ENCODE data around the gene OPTN. TPM values are rescaled to one million over a fixed set of nuclear protein-coding genes. Genes with fewer than 3 reads are reported as not detected.

OPTN gene
- total and polyA plus RNA-seq, 5 experiments from 2014 or later: 25.8 to 52.1 (median 35.1) TPM

DNA sequence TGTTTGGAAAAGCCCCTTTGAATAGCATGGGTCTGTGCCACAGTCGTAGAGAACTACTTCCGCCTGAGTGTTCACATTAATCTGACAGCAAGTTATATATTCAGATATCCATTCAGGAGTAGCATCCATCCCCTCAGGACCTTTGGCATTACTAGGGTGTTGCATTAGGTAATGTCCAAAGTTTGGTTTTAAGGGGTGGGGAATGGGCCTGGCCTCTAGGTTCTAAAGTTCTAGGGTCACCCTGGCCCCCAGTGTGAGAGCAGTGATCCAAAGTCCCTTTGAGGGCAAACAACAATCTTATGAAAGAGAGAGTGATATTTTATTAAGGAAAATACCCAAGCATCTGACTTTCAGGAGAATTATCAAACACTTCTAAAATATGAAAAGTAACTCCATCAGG lies 73.7 kb downstream of the OPTN start:
- Mint-ChIP-seq H3K36me3 (no peaks in the 10 kb centered on the region), H3K4me1 (no peaks in the 10 kb centered on the region), H3K9me3 (no peaks in the 10 kb centered on the region), H3K27ac (no peak overlapping the region), H3K27me3 (no peaks in the 10 kb centered on the region), H3K4me3 (no peak overlapping the region)
- POLR2A ChIA-PET: no interaction called here
- DNase-seq: no peak
- ATAC-seq: no peak

DNA sequence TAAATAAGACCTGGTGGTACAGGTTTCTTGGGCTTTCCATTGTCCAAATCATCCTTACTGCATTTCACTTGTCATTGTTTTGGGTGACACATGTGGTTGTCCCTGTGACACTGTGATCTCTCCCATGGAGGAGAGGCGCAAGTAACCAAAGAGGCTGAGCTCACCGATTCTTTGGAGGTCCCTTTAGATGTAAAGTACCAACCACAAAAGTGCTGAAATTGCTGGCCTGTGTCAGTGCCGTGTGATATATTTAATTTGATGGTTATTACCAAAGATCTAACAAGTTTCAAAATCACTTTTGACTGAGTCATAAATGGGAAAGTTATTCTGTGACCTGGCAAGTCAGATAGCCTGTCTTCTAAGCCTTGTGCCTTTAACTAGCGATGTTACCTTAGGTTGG lies 80.8 kb downstream of the OPTN start:
- ATAC-seq (no peak), DNase-seq (no peak)
- POLR2A ChIA-PET: no interaction called here
- Mint-ChIP-seq H3K27ac (no peak overlapping the region), H3K27me3 (no peaks in the 10 kb centered on the region), H3K4me3 (no peak overlapping the region), H3K4me1 (no peaks in the 10 kb centered on the region), H3K9me3 (no peaks in the 10 kb centered on the region), H3K36me3 (no peaks in the 10 kb centered on the region)

DNA sequence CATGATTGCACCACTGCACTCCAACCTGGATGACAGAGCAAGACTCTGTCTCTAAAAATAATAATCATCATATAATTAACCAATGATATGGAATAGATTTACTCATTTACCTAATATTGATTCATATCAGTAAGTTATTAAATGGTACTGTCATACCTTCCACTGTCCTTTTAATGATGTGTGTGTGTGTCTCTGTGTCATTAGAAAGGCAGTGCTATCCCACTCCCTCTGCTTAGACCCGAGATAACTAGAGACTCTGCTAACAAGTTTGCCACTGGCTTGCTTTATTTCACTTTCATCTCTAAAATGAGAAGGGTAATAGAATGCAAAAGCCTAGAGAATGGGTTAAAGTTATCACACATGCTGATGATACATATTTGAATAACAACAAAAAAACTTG lies 82.5 kb downstream of the OPTN start:
- Mint-ChIP-seq H3K4me3 (no peak overlapping the region), H3K9me3 (peaks cover 0 to 5% (median 0%) of the 10 kb centered on the region in 9 donors), H3K36me3 (peaks cover 0 to 4% (median 0%) of the 10 kb centered on the region in 3 donors), H3K4me1 (no peaks in the 10 kb centered on the region), H3K27me3 (no peaks in the 10 kb centered on the region), H3K27ac (peak overlapping the region in 1 of 10 donors; percentile 53)
- DNase-seq: no peak
- ATAC-seq: no peak
- POLR2A ChIA-PET: no interaction called here

DNA sequence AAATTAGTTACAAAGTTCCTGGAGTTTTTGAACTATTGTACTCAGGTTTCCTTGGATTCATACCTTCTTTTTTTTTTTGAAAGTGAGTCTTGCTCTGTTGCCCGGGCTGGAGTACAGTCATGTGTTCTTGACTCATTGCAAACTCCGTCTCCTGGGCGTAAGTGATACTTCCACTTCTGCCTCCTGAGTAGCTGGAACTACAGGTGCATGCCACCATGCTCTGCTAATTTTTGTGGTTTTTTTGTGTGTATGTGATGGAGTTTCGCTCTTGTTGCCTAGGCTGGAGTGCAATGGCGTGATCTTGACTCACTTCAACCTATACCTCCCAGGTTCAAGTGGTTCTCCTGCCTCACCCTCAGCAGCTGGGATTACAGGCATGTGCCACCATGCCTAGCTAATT lies 83.7 kb downstream of the OPTN start:
- peaks cover 0 to 4% (median 0%) of the 10 kb centered on the region in 3 donors for H3K36me3 Mint-ChIP-seq
- POLR2A ChIA-PET: no interaction called here

DNA sequence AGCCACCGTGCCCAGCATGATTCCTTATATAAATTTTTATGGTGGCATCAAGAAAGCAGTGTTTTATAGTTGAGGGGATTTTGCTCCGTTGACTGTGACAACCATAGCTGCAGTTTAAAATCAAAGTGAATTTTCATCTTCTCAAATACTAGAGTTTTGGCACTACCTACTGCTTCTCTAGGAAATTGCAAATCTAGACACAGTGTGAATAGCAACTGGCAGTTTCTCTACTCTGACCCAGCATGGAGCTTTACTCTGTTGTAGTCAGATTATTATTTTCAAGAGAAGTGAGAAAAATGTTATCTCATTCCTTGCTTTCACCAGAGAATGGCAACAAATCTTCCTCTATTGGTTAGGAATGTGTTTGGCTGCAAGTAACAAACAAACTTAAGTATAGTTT lies 84.3 kb downstream of the OPTN start:
- H3K27ac Mint-ChIP-seq: no peak overlapping the region
- no peak overlapping the region for H3K4me3 Mint-ChIP-seq
- ATAC-seq (no peak), DNase-seq (no peak)
- POLR2A ChIA-PET: no interaction called here
- H3K27me3 Mint-ChIP-seq: no peaks in the 10 kb centered on the region
- peaks cover 0 to 5% (median 0%) of the 10 kb centered on the region in 9 donors for H3K9me3 Mint-ChIP-seq
- peaks cover 0 to 4% (median 0%) of the 10 kb centered on the region in 3 donors for H3K36me3 Mint-ChIP-seq
- no peaks in the 10 kb centered on the region for H3K4me1 Mint-ChIP-seq

More for the DNA sequence above, 83.7 kb downstream of the OPTN start:
- no peak overlapping the region for H3K4me3 Mint-ChIP-seq
- no peak overlapping the region for H3K27ac Mint-ChIP-seq
- H3K4me1 Mint-ChIP-seq: no peaks in the 10 kb centered on the region
- DNase-seq (no peak), ATAC-seq (no peak)
- H3K9me3 Mint-ChIP-seq: peaks cover 0 to 5% (median 0%) of the 10 kb centered on the region in 9 donors
- no peaks in the 10 kb centered on the region for H3K27me3 Mint-ChIP-seq

DNA sequence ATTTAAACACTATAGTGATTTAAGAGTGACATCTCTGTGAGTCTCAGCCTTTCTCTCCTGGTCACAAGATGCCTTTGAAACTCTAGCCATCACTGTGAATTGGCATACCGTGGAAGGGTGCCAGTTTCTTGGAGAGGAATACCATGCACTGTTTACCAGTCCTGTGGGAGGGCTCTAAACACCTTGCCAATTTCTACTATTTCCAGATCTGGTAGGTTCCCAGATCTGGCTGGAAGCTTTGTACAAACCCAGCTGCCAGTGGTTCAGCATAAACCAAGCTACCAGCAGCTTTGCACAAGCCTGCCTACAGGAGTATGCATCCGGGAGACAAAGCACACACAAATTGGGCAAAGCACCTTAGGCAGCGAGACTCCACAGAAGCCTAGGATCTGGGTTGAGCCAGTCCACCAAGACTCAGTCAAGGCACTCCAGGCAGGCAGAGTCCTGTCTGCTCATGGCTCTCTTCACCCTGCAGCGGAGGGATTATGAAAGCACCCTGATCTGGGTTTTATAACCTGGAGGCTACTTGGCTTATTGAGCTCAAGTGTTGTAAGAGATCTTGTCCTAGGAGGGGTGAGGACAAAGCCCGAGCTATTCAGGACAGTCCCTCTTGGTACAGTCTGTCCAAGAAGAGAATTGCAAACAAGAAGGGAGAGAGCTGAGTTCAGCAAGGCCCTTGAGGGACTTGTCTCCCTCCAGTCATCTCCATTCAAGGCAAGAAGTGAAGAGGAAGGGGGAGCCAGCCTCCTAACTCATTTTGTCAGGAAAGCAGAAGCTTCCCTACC lies 85.0 kb downstream of the OPTN start:
- DNase-seq (no peak), ATAC-seq (no peak)
- Mint-ChIP-seq H3K36me3 (peaks cover 0 to 4% (median 0%) of the 10 kb centered on the region in 3 donors), H3K4me3 (no peak overlapping the region), H3K27ac (no peak overlapping the region), H3K4me1 (no peaks in the 10 kb centered on the region), H3K27me3 (no peaks in the 10 kb centered on the region), H3K9me3 (peaks cover 0 to 5% (median 0%) of the 10 kb centered on the region in 9 donors)
- POLR2A ChIA-PET: no interaction called here

DNA sequence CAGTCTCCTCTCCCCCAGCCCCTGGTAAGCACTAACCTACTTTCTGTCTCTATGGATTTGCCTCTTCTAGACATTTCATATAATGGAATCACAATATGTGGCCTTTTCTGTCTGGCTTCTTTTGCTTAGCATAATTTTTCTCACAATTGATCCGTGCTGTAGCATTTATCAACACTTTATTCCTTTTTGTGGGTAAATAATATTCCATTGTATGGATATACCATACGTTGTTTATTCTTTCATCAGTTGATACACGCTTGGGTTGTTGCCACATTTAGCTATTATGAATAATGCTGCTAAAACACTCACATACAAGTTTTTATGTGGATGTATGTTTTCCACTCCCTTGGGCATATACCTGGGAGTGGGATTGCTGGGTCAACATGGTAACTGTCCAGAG lies 87.2 kb downstream of the OPTN start:
- no peak for DNase-seq
- Mint-ChIP-seq H3K36me3 (peaks cover 0 to 4% (median 0%) of the 10 kb centered on the region in 3 donors), H3K4me1 (no peaks in the 10 kb centered on the region), H3K27ac (no peak overlapping the region), H3K4me3 (no peak overlapping the region), H3K27me3 (no peaks in the 10 kb centered on the region), H3K9me3 (peaks cover 0 to 5% (median 0%) of the 10 kb centered on the region in 9 donors)
- POLR2A ChIA-PET: no interaction called here
- ATAC-seq: no peak

Other genes with a start within 250 kb of the OPTN start
- gene CCDC3, start 98.5 kb upstream of the OPTN start, total RNA-seq: under 1 TPM in 1 of 2 experiments, not detected in 1; 0.10 TPM
- not detected for gene CCDC3, start 98.5 kb upstream of the OPTN start, polyA plus RNA-seq
- under 1 TPM in 1 of 2 experiments, not detected in 1; 0.34 TPM for gene MCM10, start 61.4 kb downstream of the OPTN start, total RNA-seq
- gene MCM10, start 61.4 kb downstream of the OPTN start, polyA plus RNA-seq: not detected
- not detected for gene UCMA, start 134.2 kb downstream of the OPTN start, total RNA-seq
- gene UCMA, start 134.2 kb downstream of the OPTN start, polyA plus RNA-seq: not detected
- 10 to 100 TPM; 17.3 to 18.6 TPM for gene PHYH, start 199.9 kb downstream of the OPTN start, total RNA-seq
- gene PHYH, start 199.9 kb downstream of the OPTN start, polyA plus RNA-seq: 10 to 100 TPM; 17.6 to 20.5 (median 20.1) TPM
- 10 to 100 TPM; 32.7 to 42.7 TPM for gene SEPHS1, start 248.1 kb downstream of the OPTN start, total RNA-seq
- 10 to 100 TPM; 17.7 to 22.5 (median 21.9) TPM for gene SEPHS1, start 248.1 kb downstream of the OPTN start, polyA plus RNA-seq

Data from naive thymus-derived CD8-positive, alpha-beta T cell (primary cell).